ENCODE data around the gene HHAT. TPM values are rescaled to one million over a fixed set of nuclear protein-coding genes. Genes with fewer than 3 reads are reported as not detected.

The HHAT gene
- total and polyA plus RNA-seq, 2 of the 13 experiments (the other 11 are each of a cell fraction or from before 2014, with no cell fraction given): 2.6 to 4.9 TPM

DNA sequence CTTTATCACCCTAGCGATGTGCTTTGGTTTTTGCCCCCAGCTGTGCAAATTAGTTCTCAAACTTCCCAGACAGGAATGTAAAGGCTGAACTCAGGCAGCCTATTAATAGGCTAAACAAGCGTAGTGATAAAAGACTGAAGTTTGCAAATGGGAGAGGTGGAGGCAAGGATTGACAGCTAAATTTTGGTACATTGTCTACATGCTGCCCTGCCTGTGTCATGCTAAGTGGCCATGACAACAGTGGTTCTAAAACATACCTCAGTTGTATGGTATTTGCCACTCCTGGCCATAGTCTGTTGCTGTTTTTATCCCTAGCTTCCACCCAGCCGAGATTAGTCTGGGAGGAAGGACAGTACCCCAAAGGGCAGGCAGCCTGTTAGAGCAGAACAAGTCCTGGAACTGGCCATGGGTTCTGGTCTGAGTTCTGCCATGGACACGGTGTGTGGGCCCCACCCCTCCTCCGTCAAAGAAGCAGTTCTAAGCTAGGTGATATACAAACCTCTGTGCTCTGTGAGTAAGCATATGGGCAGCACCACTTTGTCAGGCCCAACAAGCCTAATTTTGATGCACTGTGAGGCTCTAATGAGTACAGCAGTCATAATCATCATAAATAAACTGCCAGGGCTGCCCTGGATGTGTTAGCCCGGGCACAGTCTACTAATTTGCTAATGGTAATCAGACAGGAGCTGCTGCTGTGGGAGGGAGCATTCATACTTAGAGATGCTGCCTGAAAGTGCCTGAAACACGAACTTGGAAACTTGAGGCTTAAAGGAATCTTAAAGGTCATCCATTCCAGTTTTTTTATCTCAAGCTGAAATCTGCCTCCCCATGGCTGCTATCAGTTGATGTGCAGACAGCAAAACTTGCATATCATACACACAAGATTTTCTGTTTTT is 177.1 kb downstream of the HHAT start (continued):
- TF ChIP-seq, protein P1, sequence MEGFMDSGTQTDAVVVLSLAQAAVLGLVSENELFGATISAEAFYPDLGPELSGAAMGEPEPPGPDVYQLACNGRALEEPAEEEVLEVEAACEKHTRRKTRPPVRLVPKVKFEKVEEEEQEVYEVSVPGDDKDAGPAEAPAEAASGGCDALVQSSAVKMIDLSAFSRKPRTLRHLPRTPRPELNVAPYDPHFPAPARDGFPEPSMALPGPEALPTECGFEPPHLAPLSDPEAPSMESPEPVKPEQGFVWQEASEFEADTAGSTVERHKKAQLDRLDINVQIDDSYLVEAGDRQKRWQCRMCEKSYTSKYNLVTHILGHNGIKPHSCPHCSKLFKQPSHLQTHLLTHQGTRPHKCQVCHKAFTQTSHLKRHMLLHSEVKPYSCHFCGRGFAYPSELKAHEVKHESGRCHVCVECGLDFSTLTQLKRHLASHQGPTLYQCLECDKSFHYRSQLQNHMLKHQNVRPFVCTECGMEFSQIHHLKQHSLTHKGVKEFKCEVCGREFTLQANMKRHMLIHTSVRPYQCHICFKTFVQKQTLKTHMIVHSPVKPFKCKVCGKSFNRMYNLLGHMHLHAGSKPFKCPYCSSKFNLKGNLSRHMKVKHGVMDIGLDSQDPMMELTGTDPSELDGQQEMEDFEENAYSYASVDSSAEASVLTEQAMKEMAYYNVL (CRISPR knock-in tag; IDR thresholded peaks at IDR 0.05; ENCODE audit: borderline replicate concordance): no peak
- TF ChIP-seq FOXC1 (CRISPR knock-in tag; IDR thresholded peaks at IDR 0.05; ENCODE audit: borderline replicate concordance) (no peak), ZSCAN21 (CRISPR knock-in tag; IDR thresholded peaks at IDR 0.05; ENCODE audit: borderline replicate concordance) (no peak), ZNF850 (CRISPR knock-in tag; conservative IDR thresholded peaks at IDR 0.05) (no peak), ERF (CRISPR knock-in tag; IDR thresholded peaks at IDR 0.05) (no peak), MYNN (CRISPR knock-in tag; IDR thresholded peaks at IDR 0.05; ENCODE audit: low read depth) (no peak), TBX3 (IDR thresholded peaks at IDR 0.05; ENCODE audit: borderline replicate concordance) (no peak), MAF1 (CRISPR knock-in tag; IDR thresholded peaks at IDR 0.05; ENCODE audit: borderline replicate concordance) (no peak)
- TF ChIP-seq, protein P2, sequence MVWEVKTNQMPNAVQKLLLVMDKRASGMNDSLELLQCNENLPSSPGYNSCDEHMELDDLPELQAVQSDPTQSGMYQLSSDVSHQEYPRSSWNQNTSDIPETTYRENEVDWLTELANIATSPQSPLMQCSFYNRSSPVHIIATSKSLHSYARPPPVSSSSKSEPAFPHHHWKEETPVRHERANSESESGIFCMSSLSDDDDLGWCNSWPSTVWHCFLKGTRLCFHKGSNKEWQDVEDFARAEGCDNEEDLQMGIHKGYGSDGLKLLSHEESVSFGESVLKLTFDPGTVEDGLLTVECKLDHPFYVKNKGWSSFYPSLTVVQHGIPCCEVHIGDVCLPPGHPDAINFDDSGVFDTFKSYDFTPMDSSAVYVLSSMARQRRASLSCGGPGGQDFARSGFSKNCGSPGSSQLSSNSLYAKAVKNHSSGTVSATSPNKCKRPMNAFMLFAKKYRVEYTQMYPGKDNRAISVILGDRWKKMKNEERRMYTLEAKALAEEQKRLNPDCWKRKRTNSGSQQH (CRISPR knock-in tag; IDR thresholded peaks at IDR 0.05; ENCODE audit: low read depth): no peak
- TF ChIP-seq, protein P3, sequence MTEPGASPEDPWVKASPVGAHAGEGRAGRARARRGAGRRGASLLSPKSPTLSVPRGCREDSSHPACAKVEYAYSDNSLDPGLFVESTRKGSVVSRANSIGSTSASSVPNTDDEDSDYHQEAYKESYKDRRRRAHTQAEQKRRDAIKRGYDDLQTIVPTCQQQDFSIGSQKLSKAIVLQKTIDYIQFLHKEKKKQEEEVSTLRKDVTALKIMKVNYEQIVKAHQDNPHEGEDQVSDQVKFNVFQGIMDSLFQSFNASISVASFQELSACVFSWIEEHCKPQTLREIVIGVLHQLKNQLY (CRISPR knock-in tag; IDR thresholded peaks at IDR 0.05): no peak
- TF ChIP-seq, protein P4, sequence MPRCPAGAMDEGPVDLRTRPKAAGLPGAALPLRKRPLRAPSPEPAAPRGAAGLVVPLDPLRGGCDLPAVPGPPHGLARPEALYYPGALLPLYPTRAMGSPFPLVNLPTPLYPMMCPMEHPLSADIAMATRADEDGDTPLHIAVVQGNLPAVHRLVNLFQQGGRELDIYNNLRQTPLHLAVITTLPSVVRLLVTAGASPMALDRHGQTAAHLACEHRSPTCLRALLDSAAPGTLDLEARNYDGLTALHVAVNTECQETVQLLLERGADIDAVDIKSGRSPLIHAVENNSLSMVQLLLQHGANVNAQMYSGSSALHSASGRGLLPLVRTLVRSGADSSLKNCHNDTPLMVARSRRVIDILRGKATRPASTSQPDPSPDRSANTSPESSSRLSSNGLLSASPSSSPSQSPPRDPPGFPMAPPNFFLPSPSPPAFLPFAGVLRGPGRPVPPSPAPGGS (CRISPR knock-in tag; IDR thresholded peaks at IDR 0.05): no peak
